Measurements from ENCODE around the gene TANC1.

The TANC1 gene

DNA sequence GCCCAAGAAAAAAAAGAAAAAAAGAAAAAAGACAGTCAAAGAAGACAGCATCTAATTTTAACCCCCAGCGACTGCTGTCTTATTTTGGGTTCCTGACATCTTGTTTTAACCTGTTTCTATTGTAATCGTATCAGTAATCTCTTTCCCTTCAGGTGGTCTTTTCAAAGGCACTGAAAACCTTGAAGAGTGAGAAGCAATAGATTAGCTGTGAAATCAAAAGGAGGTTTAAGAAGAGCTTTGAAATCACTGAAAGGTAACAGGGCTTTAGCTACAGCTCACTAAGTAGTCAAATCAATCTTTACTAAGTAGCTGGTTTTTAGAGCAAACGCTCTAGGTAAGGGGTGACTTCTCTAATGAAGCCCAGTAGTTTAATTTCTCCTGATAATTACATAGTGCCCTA lies 5.4 kb upstream of the TANC1 start:
- DNase-seq, result peak; percentile 47

GRCh38 chr2:158965107-158965506 lies 3.3 kb upstream of the TANC1 start:
- no peak for DNase-seq

DNA sequence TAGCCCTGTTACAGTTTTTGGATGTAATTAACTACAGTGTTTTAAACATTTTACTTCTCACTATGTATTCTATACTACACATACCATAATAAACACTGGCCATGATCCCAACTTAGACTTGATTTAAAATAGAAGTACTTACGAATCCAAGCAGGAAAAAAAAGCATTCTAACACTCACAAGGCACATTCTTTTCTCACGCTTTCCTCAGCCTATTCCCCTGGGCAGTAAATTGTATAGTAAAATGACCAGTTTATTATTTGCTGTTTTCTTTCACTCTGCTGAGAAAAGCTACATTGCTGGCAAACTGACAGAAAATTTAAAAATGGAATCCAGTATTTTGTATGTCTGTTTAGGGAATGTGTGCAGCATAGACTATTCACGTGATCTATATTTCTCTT lies 2.8 kb upstream of the TANC1 start:
- no peak for DNase-seq

GRCh38 chr2:158966312-158966711 lies 2.1 kb upstream of the TANC1 start:
- DNase-seq, result peak; percentile 23

DNA sequence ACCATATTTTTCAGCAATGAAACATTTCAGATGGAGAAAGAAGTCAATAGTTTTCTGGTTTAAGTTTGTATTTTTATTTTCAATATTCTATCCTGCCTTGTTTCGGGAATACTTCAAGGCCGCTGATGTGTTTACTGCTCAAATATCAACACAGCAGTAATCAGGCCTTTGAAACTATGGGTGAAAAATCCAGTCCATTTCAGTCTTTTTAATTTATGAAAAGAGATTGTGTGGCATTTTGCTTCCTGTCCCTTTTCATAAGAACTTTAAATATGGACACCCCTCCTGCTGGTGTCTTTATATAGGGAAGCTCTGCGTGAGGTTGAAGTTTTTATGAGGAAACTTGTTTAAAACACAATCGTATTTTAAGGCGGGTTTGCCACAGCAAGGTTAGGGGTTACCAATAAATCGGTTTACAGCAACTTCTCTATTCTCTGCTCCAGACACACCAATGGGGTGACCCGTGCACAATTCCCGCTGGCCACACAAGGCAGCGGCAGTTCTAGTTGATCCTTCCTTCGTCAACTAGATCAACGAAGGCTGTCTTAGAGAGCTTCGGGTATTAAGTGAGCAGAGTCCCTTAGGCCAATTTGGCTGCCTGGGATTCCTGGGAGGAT lies 1.2 kb upstream of the TANC1 start:
- DNase-seq, result peak; percentile 81

DNA sequence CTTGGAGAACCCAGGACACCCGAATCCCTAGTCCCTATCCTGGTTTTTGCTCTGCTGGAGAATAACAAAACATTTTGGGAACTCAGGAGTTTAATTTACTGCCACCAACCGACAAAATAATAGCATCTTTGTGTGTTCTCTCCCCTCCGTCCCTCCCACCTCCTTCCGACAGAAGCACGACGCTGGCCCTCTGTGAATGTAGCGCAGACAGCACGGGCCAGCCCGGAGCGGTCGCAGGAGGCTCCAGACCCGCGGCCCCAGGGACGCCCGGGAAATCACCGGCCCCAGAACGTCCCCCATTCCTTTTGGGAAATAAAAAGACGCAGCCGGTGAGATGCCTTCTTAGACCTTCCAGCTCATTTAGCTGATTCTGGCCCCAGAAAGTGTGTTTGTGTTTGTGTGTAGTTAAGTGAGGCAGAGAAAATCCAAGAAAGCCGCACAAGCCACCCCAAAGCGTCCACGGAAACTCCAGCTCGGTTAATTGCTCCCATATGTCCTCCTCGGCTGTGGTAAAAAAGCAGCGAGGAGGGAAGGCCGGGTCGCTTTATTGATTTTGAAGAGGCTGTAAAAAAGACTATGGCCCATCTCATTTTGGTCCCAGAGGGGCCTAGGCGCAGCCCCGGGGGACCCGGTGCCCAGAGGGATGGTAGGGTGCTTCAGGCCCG lies 577 bp upstream of the TANC1 start:
- DNase-seq, result peak; percentile 80

DNA sequence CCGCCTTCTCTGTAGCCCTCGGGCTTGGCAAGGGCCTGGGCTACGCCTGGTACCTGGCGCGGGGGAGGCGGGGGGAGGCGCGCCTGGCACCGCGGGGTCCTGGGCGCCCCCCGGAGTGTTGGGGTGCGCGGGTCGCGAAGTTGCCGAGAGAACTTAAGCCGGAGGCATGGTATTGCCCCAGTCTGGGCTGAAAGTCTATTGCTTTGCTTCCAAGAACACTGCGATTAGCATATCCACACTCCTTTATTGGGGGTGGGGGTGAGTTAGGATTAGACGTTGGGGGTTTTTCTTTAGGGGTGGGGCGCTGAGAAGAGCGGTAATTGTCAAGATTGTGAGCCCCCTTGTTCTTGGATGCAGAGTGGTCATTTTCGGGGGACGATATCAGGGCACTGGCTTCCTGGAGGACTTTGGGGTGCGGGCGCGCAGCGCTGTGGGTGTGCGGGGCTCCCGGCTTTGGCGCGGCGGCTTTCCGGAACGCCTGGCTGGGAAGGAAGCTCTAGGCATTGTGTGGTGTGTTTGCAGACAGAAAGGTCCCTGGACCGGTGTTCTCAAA lies 798 bp downstream of the TANC1 start:
- peak; percentile 37 for DNase-seq

GRCh38 chr2:158969715-158970240 lies 1.3 kb downstream of the TANC1 start:
- peak; percentile 67 for DNase-seq

- DNase-seq, result peak; percentile 60
These were observed 1.9 kb downstream of the TANC1 start for GRCh38 chr2:158970241-158970751.

DNA sequence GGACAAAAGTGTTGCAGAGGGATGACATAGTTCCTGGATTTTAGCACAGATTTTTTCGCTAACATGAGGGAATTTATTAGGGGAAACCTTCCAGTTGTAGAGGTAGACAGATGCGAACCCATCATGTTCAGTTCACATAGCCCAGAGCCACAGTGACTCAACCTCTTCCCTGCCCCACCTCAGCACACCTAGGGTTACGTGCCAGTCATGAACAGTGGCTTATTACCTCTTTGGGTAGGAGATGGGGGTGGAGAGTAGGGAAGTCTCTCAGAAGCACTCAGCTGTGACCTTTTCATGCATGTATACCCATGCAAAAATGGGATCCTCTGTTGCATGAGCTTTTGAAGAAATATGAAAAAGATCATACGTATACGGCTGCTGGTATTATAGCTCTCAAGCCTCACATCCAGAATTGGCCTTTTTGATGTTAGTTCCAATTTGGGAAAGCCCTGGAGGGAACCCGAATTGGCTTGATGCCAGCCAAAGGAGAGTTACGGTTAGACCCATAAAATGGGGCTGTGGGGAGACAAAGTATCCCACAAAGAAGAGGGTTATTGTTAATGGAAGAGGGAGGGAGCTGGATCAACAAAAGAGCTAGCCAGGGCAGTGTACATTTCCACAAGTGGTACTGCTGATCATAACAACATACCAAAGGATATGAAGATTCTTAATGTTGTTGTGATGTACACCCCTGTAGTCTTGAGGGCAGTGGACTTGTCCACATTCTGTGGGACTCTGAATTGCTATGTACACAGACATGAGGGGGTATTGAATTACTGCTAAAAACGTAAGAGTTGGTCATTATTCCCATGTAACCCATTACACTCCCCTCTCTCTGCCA lies 4.9 kb downstream of the TANC1 start:
- no peak for DNase-seq

GRCh38 chr2:158975271-158975921 lies 7.0 kb downstream of the TANC1 start:
- DNase-seq, result no peak

DNA sequence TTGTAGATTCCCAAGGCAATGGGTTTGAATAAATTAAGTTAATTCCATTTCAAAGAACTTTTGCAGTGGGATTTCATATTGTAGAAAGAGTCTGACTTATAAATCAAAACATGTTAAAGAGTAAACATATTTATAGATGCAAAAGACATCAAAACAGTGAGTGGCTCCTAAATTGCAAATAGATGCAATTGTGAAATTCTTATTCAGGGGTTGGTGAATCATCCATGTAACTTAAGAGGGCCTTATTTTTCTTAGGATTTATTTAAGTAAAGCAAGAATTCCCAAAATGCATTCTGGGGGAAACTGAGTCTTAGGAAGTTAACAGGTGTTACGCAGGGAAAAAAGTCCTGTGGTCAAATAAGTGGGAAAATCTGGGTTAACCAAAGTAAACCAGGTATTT lies 11.3 kb downstream of the TANC1 start:
- no peak for DNase-seq

GRCh38 chr2:158984604-158985135 lies 16.2 kb downstream of the TANC1 start:
- peak; percentile 96 for DNase-seq

DNA sequence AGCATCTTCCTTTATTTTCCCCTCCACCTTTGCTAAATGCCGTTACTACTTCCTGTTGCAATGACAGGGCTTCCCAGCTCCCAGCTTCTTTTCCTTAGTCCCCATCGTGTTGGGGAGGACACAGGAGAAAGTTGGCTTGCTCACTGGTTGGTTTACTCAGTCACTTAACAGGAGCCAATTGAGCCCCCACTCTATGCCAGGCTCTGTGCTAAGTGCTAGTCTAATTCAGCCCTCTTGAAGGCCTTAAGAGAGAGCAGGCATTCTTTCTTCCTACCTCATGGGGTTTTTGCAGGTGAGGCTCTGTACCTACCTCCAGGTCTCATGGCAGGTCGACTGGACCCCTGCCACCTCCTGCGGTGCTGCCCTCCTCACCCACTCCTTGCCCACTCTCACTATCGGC lies 20.1 kb downstream of the TANC1 start:
- DNase-seq, result no peak

- DNase-seq, result no peak
These were observed 20.7 kb downstream of the TANC1 start for GRCh38 chr2:158989165-158989564.

- no peak for DNase-seq
These were observed 22.2 kb downstream of the TANC1 start for GRCh38 chr2:158990397-158991214.

DNA sequence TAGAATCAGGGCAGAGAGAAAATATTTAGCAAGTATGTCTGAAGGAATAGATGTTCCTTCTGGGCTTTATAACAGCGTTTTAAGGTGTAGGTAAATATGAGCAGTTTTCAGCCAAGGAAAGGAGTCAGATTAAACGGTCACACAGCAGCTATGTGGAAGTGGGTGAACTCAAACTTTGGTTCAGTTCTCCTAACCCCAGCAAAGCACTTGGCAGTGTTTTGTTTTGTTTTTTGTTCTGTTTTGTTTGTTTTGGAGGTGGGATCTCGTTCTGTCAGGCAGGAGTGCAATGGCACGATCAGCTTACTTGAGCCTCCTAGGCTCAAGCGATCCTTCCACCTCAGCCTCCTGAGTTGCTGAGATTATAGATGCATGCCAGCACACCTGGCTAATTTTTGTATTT lies 24.6 kb downstream of the TANC1 start:
- DNase-seq, result no peak

- DNase-seq, result no peak
These were observed 25.5 kb downstream of the TANC1 start for GRCh38 chr2:158993721-158994587.

GRCh38 chr2:158994920-158995676 lies 26.7 kb downstream of the TANC1 start:
- peak; percentile 74 for DNase-seq

DNA sequence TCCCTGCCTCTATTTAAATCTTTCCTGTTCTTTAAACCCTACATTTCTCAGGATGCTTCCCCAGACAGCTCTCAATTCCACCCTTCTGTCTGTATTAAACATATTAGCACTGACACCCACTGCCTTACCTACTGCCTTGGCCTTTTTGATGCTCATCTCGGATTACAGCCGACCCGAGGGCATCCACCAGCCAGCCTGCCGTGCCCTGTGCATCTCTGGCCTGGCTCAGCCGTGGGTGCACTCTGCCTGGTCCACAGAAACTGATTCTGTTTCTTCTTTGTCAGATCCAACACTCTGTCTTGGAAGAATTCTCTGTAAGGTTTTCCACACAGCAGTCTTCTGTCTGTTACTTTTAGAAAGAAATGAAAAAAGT lies 27.2 kb downstream of the TANC1 start:
- DNase-seq, result no peak
